ENCODE measurements around the gene DUSP1.

GRCh38 chr5:172754596-172755356 is 16.2 kb downstream of the DUSP1 start:
- TF ChIP-seq EZH2 (IDR thresholded peaks at IDR 0.05; ENCODE audit: borderline replicate concordance) (no peak), CTCF (IDR thresholded peaks at IDR 0.05; ENCODE audit: poor library complexity) (no peak), EZH2phosphoT487 (IDR thresholded peaks at IDR 0.05; ENCODE audit: low read depth, severe bottlenecking, unreplicated experiment) (no peak)

Measured in hepatocyte (in vitro differentiated cells).